Measurements from ENCODE around the gene SLC1A7.

SLC1A7 gene

DNA sequence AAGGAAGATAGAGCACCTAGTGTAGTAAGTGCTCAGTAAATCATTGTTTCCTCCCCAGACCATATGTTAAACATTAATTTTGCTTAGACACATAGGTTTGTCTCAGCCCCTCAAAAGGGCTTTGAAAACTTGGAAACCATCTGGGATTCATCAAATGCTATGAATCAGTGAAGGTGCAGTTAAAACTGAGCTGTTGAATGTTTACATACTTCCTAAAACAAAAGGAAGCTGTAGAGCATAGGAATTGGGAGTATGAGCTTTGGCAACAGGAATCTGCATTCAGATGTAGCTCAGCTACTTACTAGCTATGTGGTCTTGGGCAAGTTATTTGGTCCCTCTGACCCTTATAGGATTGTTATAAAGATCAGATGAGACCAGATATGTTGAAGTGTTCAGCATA, 99.2 kb downstream of the SLC1A7 start:
- TF ChIP-seq, protein P1, sequence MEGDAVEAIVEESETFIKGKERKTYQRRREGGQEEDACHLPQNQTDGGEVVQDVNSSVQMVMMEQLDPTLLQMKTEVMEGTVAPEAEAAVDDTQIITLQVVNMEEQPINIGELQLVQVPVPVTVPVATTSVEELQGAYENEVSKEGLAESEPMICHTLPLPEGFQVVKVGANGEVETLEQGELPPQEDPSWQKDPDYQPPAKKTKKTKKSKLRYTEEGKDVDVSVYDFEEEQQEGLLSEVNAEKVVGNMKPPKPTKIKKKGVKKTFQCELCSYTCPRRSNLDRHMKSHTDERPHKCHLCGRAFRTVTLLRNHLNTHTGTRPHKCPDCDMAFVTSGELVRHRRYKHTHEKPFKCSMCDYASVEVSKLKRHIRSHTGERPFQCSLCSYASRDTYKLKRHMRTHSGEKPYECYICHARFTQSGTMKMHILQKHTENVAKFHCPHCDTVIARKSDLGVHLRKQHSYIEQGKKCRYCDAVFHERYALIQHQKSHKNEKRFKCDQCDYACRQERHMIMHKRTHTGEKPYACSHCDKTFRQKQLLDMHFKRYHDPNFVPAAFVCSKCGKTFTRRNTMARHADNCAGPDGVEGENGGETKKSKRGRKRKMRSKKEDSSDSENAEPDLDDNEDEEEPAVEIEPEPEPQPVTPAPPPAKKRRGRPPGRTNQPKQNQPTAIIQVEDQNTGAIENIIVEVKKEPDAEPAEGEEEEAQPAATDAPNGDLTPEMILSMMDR (IDR thresholded peaks at IDR 0.05; ENCODE audit: extremely low read depth, missing control alignments), result no peak
- DNase-seq (ENCODE audit: low spot score), result no peak

DNA sequence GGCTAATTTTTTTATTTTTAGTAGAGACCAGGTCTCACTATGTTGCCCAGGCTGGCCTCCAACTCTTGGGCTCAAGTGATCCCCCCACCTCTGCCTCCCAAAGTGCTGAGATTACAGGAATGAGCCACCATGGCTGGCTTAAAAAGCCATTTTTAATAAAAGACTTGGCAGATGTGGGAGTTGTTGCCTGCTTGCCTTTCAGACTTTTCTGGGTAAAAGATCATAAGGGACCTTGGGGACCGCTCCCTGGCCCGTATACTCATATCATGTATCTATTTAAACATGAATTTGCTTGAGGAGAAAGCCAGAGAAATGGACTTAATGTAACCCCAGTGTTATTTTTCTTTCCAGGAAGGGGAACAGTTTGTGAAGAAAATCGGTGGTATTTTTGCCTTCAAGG, 103.9 kb downstream of the SLC1A7 start:
- TF ChIP-seq, protein P1 (IDR thresholded peaks at IDR 0.05; ENCODE audit: extremely low read depth, missing control alignments), result no peak
- no peak for DNase-seq (ENCODE audit: low spot score)

Measured in GM20000 (cell line).